Measurements from ENCODE around the gene TEX2.

Gene TEX2

GRCh38 chr17:64236827-64237403 lies 26.1 kb downstream of the TEX2 start:
- Histone ChIP-seq H3K4me1 (ENCODE audit: control insufficient read depth, insufficient read depth, low read length, poor library complexity, severe bottlenecking) (peaks cover 21% of the 10 kb centered on the region), H3K27ac (ENCODE audit: low read depth, low read length, severe bottlenecking) (no peak overlapping the region), H3K4me3 (ENCODE audit: extremely low read depth, insufficient read depth, low read length, poor library complexity, severe bottlenecking) (no peak overlapping the region), H3K36me3 (ENCODE audit: control insufficient read depth, insufficient read depth, low read length) (no peaks in the 10 kb centered on the region), H3K9me3 (ENCODE audit: control insufficient read depth, low read length) (no peaks in the 10 kb centered on the region)
- WGBS, 2 experiments (ENCODE audit: insufficient coverage in 2 of 2), result 84 to 87% methylated on average over 9 of the region's 9 CpGs

GRCh38 chr17:64234961-64235360 lies 28.1 kb downstream of the TEX2 start:
- H3K27ac ChIP-seq (ENCODE audit: low read depth, low read length, severe bottlenecking), result no peak overlapping the region
- H3K36me3 ChIP-seq (ENCODE audit: control insufficient read depth, insufficient read depth, low read length), result no peaks in the 10 kb centered on the region
- H3K4me3 ChIP-seq (ENCODE audit: extremely low read depth, insufficient read depth, low read length, poor library complexity, severe bottlenecking), result no peak overlapping the region
- H3K9me3 ChIP-seq (ENCODE audit: control insufficient read depth, low read length), result no peaks in the 10 kb centered on the region
- WGBS, 2 experiments (ENCODE audit: insufficient coverage in 2 of 2), result 96% methylated on average over 5 to 6 of the region's 6 CpGs
- peaks cover 16% of the 10 kb centered on the region for H3K4me1 ChIP-seq (ENCODE audit: control insufficient read depth, insufficient read depth, low read length, poor library complexity, severe bottlenecking)

GRCh38 chr17:64232466-64233262 lies 30.4 kb downstream of the TEX2 start:
- Histone ChIP-seq H3K4me3 (ENCODE audit: extremely low read depth, insufficient read depth, low read length, poor library complexity, severe bottlenecking) (no peak overlapping the region), H3K36me3 (ENCODE audit: control insufficient read depth, insufficient read depth, low read length) (no peaks in the 10 kb centered on the region), H3K4me1 (ENCODE audit: control insufficient read depth, insufficient read depth, low read length, poor library complexity, severe bottlenecking) (peaks cover 13% of the 10 kb centered on the region), H3K9me3 (ENCODE audit: control insufficient read depth, low read length) (no peaks in the 10 kb centered on the region), H3K27ac (ENCODE audit: low read depth, low read length, severe bottlenecking) (no peak overlapping the region)
- 57% methylated on average over 1 of the region's 2 CpGs; no CpG with 5 or more reads in 1 of the 2 experiments for WGBS, 2 experiments (ENCODE audit: insufficient coverage in 2 of 2)

DNA sequence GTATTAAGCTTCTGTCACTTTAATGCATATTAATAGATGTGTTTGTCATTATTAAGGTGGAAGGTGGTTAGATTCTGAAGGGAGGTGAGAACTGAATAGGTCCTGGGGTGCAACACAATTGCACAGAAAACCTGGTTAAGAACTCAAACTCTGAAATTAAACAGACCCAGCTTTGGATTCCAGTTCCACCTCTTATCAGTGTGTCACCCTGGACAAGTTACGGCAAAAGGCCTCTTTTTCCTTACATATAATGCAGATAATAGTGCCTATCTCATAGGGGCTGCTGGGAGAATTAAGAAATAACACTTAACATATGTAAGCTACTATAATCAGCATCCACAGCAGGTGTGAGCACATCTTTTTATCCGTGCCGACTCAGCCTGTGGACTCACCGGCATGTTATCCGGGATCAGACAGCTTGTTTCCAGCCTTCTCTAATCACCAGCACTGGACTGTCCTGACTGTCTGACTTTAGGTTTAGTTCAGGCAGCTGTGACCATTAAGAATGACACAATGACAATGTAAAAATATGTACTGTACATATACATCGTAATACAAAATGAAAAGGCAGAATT lies 31.4 kb downstream of the TEX2 start:
- Histone ChIP-seq H3K4me3 (ENCODE audit: extremely low read depth, insufficient read depth, low read length, poor library complexity, severe bottlenecking) (no peak overlapping the region), H3K36me3 (ENCODE audit: control insufficient read depth, insufficient read depth, low read length) (no peaks in the 10 kb centered on the region), H3K27ac (ENCODE audit: low read depth, low read length, severe bottlenecking) (no peak overlapping the region), H3K4me1 (ENCODE audit: control insufficient read depth, insufficient read depth, low read length, poor library complexity, severe bottlenecking) (peaks cover 13% of the 10 kb centered on the region), H3K9me3 (ENCODE audit: control insufficient read depth, low read length) (no peaks in the 10 kb centered on the region)
- 97 to 100% methylated on average over 2 to 4 of the region's 6 CpGs for WGBS, 2 experiments (ENCODE audit: insufficient coverage in 2 of 2)

DNA sequence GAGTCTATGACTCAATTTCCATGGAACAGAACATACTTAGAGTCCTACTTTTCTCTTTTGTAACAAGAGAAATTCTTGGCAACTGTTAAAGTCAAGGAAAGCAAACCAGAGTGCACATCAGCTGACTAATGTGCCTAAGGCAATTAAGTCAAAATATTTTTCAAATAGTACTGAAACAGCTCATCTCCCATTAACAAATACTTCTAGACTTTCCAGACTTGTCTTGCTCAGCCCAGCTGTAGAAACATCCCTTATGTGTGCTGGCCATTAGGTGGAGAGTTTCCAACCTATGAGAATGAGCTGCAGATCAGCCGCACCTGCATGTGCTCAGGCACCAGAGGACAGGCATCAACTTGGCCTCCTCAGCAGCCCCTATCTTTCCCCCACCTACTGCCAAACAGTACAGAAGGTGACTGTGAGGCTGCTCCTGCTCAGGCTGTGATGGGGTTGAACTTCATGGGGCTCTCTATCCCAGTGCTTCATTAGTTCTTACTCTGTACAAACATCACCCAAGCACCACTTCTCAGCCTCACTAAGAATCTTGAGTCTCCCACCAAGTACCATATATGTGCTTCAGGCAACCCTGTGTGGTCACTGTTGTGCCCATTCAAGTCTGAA lies 32.2 kb downstream of the TEX2 start:
- no peak overlapping the region for H3K4me3 ChIP-seq (ENCODE audit: extremely low read depth, insufficient read depth, low read length, poor library complexity, severe bottlenecking)
- WGBS, 2 experiments (ENCODE audit: insufficient coverage in 2 of 2), result no CpG with 5 or more reads among the region's 1 CpG
- no peaks in the 10 kb centered on the region for H3K9me3 ChIP-seq (ENCODE audit: control insufficient read depth, low read length)
- H3K4me1 ChIP-seq (ENCODE audit: control insufficient read depth, insufficient read depth, low read length, poor library complexity, severe bottlenecking), result peaks cover 13% of the 10 kb centered on the region
- no peak overlapping the region for H3K27ac ChIP-seq (ENCODE audit: low read depth, low read length, severe bottlenecking)
- no peaks in the 10 kb centered on the region for H3K36me3 ChIP-seq (ENCODE audit: control insufficient read depth, insufficient read depth, low read length)

GRCh38 chr17:64229815-64230728 lies 33.0 kb downstream of the TEX2 start:
- Histone ChIP-seq H3K9me3 (ENCODE audit: control insufficient read depth, low read length) (no peaks in the 10 kb centered on the region), H3K4me3 (ENCODE audit: extremely low read depth, insufficient read depth, low read length, poor library complexity, severe bottlenecking) (no peak overlapping the region), H3K36me3 (ENCODE audit: control insufficient read depth, insufficient read depth, low read length) (no peaks in the 10 kb centered on the region), H3K4me1 (ENCODE audit: control insufficient read depth, insufficient read depth, low read length, poor library complexity, severe bottlenecking) (peaks cover 13% of the 10 kb centered on the region), H3K27ac (ENCODE audit: low read depth, low read length, severe bottlenecking) (no peak overlapping the region)
- WGBS, 2 experiments (ENCODE audit: insufficient coverage in 2 of 2), result 90 to 93% methylated on average over 5 to 6 of the region's 8 CpGs

DNA sequence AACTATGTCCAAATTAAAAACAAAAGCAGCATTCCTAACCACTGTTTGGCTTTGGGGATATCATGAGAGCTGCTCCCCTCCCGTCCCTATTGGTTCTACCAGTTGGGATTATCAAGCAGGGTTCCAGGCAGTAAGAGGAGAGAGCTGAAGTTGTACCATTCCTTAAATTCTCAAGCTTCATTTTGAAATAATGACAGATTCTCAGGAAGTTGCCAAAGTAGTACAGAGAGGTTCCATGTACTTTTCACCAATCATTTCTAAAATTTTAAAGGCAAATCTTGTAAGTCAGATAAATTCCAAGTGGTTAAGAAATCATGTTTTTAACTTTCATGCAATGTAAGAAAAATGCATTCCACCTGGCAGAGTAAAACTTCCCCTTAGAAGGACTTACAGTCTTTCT lies 36.9 kb downstream of the TEX2 start:
- 100% methylated on average over 1 of the region's 1 CpG; no CpG with 5 or more reads in 1 of the 2 experiments for WGBS, 2 experiments (ENCODE audit: insufficient coverage in 2 of 2)
- Histone ChIP-seq H3K4me1 (ENCODE audit: control insufficient read depth, insufficient read depth, low read length, poor library complexity, severe bottlenecking) (peaks cover 10% of the 10 kb centered on the region), H3K4me3 (ENCODE audit: extremely low read depth, insufficient read depth, low read length, poor library complexity, severe bottlenecking) (no peak overlapping the region), H3K27ac (ENCODE audit: low read depth, low read length, severe bottlenecking) (no peak overlapping the region), H3K36me3 (ENCODE audit: control insufficient read depth, insufficient read depth, low read length) (no peaks in the 10 kb centered on the region), H3K9me3 (ENCODE audit: control insufficient read depth, low read length) (no peaks in the 10 kb centered on the region)

GRCh38 chr17:64225410-64225809 lies 37.6 kb downstream of the TEX2 start:
- H3K27ac ChIP-seq (ENCODE audit: low read depth, low read length, severe bottlenecking), result no peak overlapping the region
- 100% methylated on average over 1 of the region's 3 CpGs; no CpG with 5 or more reads in 1 of the 2 experiments for WGBS, 2 experiments (ENCODE audit: insufficient coverage in 2 of 2)
- H3K4me1 ChIP-seq (ENCODE audit: control insufficient read depth, insufficient read depth, low read length, poor library complexity, severe bottlenecking), result peaks cover 3% of the 10 kb centered on the region
- H3K4me3 ChIP-seq (ENCODE audit: extremely low read depth, insufficient read depth, low read length, poor library complexity, severe bottlenecking), result no peak overlapping the region
- H3K36me3 ChIP-seq (ENCODE audit: control insufficient read depth, insufficient read depth, low read length), result no peaks in the 10 kb centered on the region
- H3K9me3 ChIP-seq (ENCODE audit: control insufficient read depth, low read length), result no peaks in the 10 kb centered on the region

DNA sequence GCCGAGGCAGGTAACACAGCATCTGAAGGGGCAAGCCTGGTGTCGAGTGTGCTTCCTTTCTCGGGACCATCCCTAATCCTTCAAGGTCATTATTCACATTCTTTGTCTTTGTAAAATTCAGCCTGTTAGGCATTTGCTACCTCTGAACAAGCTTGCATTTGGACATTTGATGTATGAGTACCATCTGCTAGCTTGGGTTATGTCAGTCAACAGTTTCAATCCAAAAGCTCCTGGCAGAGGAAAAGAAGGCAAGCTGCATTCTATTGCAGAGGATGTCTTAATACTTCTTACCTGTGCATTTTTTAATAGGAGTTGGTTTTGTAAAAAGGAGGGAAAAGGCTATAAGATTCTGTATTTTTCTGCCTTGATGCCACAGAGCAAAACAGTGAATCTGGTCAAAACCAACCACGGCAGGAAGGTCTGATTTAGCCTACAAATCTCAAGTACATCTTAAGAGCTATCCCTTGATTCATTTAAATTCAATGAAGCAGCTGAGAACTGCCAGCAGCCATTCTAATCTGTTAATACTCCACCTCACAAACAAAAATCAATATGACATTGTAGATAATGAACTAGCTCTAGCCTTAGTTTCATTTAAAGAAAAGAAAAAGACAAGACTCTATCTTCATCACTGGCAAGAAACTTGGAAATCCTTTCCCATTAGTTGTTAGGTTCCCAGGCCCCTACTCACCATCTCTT lies 39.0 kb downstream of the TEX2 start:
- H3K4me3 ChIP-seq (ENCODE audit: extremely low read depth, insufficient read depth, low read length, poor library complexity, severe bottlenecking), result no peak overlapping the region
- no peaks in the 10 kb centered on the region for H3K9me3 ChIP-seq (ENCODE audit: control insufficient read depth, low read length)
- H3K27ac ChIP-seq (ENCODE audit: low read depth, low read length, severe bottlenecking), result no peak overlapping the region
- no peaks in the 10 kb centered on the region for H3K4me1 ChIP-seq (ENCODE audit: control insufficient read depth, insufficient read depth, low read length, poor library complexity, severe bottlenecking)
- H3K36me3 ChIP-seq (ENCODE audit: control insufficient read depth, insufficient read depth, low read length), result no peaks in the 10 kb centered on the region
- 90 to 93% methylated on average over 2 to 3 of the region's 4 CpGs for WGBS, 2 experiments (ENCODE audit: insufficient coverage in 2 of 2)

Data from mesodermal cell (in vitro differentiated cells).